OCI-M2 (cell line): ENCODE data around the gene DRAM1.
"Not testable (repeated sequence)": the region's sequence is repeated elsewhere in the genome, so short reads cannot be mapped to it uniquely, and the experiment has no call there.

ENCODE experiments used
- DNase-seq: peaks from one replicate; lab custom pipeline; 2025; ENCODE audit not compliant: unreplicated experiment; lab: John Stamatoyannopoulos, UW

The DRAM1 gene

GRCh38 chr12:101859664-101860607, 17.4 kb upstream of the DRAM1 start:
- no peak for DNase-seq

DNA sequence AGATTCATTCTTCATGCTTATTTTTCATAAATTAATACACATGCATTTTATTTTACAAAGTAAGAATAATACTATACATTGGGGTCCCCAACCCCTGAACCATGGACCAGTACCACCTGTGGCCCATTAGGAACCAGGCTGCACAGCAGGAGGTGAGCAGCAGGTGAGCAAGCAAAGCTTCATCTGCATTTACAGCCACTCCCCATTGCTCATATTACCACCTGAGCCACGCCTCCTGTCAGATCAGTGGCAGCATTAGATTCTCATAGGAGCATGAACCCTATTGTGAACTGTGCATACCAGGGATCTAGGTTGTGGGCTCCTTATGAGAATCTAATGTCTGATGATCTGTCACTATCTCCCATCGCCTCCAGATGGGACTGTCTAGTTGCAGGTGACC, 15.7 kb upstream of the DRAM1 start:
- DNase-seq = not testable (repeated sequence)

- DNase-seq = no peak
Measured at GRCh38 chr12:101862245-101862644, 15.1 kb upstream of the DRAM1 start.

GRCh38 chr12:101863981-101864380, 13.4 kb upstream of the DRAM1 start:
- no peak for DNase-seq

DNA sequence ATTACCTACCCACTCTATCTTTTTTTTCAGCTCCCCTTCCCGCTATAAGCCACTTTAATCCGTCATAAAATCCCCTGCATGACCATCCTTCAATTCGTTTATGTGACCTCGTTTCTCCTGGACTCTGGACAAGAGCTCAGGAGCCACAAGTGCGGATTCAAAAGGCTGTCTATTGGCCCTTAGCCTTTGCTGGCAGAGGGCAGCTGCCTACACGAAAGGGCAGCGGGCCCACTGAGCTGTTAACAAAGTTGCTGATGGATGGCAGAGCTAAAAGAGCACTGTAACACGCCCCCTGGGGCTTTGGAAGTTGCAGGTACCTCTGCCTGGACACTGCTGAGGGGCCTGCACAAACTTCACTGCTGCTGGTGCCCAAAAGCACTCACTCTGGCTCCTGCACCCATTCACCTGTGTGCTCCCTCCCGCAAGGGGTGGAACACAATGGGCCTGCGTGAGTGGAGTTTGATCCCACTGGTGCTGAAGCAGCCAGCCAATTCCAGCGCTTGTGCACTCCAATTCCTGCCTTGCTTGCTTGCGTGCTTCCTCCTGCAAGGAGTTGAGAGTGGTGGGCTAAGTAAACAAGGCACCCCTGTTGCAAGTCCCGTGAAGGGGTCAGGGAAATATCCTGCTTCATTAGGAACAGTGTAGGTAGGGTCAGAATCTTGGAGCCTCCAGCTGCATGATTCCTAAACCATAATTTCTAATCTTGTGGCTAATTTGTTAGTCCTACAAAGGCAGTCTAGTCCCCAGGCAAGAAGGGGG, 10.6 kb upstream of the DRAM1 start:
- DNase-seq = no peak

- not testable (repeated sequence) for DNase-seq
Measured at GRCh38 chr12:101867619-101868018, 9.8 kb upstream of the DRAM1 start.

DNA sequence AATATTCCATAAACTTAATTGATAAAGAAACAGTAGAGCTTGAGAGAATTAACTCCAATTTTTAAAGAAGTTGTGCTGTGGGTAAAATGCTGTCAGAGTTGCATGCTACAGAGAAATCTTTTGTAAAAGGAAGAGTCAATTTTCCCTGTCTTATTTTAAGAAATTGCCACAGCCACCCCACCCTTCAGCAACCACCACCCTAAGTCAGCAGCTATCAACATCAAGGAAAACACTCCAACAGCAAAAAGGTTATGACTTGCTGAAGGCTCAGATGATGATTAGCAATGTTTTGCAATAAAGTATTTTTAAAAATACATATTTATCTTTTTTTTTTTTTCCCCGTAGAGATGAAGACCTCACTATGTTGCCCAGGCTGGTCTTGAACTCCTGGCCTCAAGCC, 6.5 kb upstream of the DRAM1 start:
- DNase-seq = no peak

DNA sequence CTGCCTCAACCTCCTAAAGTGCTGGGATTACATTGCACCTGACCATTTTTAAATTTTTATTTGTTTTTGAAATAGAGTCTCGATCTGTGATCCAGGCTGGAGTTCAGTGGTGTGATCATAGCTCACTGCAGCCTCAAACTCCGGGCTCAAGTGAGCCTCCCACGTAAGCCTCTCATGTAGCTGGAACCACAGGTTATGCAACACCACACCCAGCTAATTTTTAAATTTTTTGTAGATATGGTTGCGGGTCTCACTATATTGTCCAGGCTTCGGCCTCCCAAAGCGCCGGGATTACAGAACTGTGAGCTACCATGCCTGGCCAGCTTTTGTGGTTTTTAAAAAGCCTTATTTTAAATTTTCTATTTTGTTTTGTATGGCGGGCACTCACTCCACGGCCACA, 2.2 kb upstream of the DRAM1 start:
- no peak for DNase-seq

DNA sequence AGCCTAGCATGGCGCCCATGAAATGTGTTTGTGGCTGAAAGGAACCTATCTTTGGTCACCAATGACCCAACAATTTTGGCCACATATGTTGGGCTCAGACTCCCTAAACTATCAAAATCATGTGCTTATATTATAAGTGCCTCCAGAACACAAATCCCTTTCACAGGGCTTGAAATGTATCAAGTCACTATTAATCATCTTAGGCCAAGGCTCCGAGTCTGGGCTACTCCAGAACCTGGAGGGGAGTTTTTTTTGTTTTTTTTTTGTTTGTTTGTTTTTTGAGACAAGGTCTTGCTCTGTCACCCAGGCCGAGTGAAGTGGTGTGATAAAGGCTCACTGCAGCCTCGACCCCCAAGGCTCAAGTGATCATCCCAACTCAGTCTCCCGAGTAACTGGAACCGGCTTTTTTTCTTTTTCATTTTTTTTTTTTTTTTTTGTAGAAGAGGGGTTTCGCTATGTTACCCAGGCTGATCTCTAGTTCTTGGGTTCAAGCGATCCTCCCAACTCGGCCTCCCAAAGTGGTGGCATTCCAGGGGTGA, 989 bp upstream of the DRAM1 start:
- DNase-seq = no peak

DNA sequence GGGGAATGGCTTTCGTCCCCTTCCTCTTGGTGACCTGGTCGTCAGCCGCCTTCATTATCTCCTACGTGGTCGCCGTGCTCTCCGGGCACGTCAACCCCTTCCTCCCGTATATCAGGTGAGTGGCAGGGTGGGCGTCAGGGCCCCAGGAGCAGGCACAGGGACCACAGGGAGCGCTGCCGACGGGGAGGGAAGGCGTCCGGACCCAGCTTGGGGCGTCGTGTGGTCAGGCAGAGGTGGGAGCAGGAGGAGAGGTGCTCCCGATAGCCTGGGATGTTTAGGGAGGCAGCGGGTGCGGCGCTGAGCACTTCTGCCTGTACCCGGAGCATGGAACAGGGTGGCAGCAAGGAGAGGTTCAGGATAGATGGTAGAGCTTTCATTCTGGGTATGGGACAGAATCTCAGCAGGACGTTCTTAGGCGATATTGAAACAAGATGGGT, 444 bp downstream of the DRAM1 start:
- DNase-seq = no peak

- DNase-seq = no peak
Measured at GRCh38 chr12:101878243-101878821, 952 bp downstream of the DRAM1 start.

GRCh38 chr12:101880769-101881168, 3.4 kb downstream of the DRAM1 start:
- DNase-seq = no peak

GRCh38 chr12:101881228-101881627, 3.8 kb downstream of the DRAM1 start:
- no peak for DNase-seq

DNA sequence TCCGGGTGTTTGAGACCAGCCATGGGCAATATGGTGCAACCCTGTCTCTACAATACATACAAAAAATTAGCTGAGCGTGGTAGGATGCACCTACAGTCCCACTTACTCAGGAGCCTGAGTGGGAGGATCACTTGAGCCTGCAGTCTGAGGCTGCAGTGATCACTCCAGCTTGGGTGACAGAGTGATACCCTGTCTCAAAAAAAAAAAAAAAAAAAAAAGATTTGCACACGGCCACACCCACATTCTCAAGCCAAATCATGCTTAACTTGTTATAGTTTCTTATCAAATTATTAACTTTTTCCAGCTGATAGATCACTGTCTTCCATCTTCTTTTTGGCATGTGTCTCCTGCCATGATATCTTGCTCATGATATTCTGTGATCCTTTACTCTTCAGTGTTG, 6.8 kb downstream of the DRAM1 start:
- no peak for DNase-seq

DNA sequence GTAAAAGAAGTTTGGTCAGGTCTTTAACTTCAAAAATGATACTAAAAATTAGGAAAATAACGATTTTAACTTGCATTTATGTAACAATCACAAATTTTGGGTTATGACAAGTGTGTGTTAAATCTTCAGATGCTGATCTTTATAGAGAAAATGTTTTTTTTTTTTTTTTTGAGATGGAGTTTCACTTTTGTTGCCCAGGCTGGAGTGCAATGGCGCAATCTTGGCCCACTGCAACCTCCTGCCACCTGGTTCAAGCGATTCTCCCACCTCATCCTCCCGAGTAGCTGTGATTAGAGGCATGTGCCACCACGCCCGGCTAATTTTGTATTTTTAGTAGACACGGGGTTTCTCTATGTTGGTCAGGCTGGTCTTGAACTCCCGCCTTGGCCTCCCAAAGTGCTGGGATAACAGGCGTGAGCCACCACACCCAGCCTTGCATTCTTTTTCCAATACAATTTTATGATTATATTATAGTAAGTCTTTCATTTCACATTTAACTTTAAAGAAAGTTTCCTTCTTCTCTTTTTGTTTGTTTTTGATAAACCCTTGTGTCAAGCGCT, 7.5 kb downstream of the DRAM1 start:
- not testable (repeated sequence) for DNase-seq

DNA sequence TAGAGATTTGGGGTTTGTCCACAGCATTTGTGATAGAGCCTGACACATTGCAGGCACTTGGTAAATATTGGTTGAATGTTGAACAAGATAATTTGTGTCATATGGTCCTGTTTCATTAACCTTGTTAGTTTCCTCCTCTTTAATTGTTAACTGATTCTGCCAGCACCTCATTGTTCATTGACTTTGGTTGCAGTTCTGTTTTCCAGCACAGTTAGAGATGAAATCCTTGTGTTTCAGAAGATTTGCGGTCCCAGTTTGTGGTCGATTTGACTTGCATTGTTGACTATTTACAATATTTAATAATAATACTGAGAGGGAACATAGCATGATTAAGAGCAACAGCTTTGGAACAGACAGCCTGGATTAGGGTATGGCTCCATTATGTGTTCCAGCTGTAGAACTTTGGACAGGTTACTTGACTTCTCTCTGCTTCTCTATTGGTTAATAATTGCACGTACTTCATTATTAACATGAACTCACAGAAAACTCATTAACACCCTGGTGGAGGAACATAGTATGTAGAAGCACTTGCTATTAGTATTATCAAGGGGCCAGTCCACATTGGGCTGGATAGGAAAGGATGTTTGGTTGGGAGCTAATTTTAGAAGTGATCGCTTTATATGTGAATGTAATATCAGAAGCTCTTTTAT, 8.7 kb downstream of the DRAM1 start:
- no peak for DNase-seq

DNA sequence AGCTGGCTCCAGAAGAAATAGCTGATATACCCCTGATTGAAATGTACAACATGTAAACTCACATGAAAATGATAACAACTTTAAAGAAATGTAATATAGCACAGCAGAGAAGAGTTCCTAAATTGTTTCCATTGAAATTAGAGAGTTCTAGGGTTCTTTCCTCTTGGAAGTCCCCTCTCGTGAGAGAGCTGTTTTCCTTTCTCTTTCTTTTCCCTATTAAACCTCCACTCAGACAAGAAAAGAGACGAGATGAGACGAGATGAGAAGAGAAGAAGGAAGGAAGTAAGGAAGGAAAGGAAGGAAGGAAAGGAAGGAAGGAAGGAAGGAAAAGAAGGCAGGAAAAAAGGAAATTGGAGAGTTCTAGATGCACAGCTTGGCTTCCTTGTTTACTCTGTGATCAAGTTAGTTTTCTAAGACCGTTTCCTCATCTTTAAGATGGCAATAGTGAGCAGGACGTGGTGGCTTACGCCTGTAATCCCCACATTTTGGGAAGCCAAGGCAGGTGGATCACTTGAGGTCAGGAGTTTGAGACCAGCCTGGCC, 11.9 kb downstream of the DRAM1 start:
- DNase-seq = no peak

GRCh38 chr12:101891462-101891971, 14.1 kb downstream of the DRAM1 start:
- no peak for DNase-seq

DNA sequence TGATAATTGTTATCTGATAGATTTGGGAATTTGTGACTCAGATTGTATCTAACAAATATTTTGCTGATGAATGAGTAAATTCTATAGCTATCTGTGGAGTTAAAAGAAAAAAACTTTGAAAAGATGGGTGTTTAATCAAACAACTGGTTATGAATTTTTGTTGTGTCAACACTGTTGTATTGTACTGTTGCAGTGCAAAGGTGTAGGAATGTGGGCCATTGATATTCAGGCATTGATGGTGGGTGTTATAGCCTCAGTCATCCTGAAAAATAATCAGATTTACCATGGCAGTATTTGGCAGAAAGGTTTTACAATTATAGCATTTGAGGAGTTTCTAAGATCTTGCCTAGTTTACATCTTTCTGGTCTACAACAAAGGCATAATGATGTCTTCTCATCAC, 15.4 kb downstream of the DRAM1 start:
- DNase-seq = no peak

DNA sequence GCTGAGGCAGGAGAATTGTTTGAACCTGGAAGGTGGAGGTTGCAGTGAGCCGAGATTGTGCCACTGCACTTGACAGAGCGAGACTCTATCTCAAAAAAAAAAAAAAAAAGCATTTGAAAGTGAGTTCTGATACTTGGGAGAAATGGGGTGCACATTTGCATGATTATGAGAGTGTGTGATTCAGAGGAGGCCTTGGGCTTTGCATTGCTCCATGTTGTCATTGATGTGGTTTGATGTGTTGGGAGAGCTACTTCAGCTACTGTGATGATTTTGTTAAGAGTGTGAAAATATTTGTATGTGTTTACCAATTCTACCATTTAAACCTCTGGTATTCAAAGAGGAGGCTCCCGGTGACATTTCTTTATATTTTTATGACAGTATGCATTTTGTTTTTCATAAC, 24.4 kb downstream of the DRAM1 start:
- DNase-seq = no peak
